Measurements from ENCODE around the gene CMTM1. TPM values are rescaled to one million over a fixed set of nuclear protein-coding genes. Genes with fewer than 3 reads are reported as not detected.

Gene CMTM1
- total and polyA plus RNA-seq, 2 donors from 2014 or later: 4.6 TPM; not detected in 1

GRCh38 chr16:66544016-66544757, 22.1 kb upstream of the CMTM1 start:
- Histone ChIP-seq H3K9ac (ENCODE audit: low read length in 3 of 3) (no peak overlapping the region), H3K4me3 (ENCODE audit: low read length in 3 of 3) (no peak overlapping the region), H3K9me3 (ENCODE audit: control insufficient read depth in 2 of 3, insufficient read depth in 1 of 3, low read length in 3 of 3) (no peaks in the 10 kb centered on the region), H3K36me3 (ENCODE audit: control insufficient read depth in 2 of 3, insufficient read depth in 3 of 3, low read length in 3 of 3) (peaks cover 0 to 3% (median 0%) of the 10 kb centered on the region in 3 donors), H3K27me3 (ENCODE audit: control insufficient read depth, insufficient read depth, low read length) (no peaks in the 10 kb centered on the region), H3K27ac (ENCODE audit: low read depth in 2 of 2, low read length in 2 of 2) (no peak overlapping the region), H3K4me1 (ENCODE audit: control insufficient read depth in 2 of 3, insufficient read depth in 2 of 3, low read depth in 1 of 3, low read length in 3 of 3) (peaks cover 0 to 3% (median 0%) of the 10 kb centered on the region in 3 donors)
- intact Hi-C loops (cut with DNase I): no loop called here
- FAIRE-seq (no peak), DNase-seq (no peak)
- TF ChIP-seq, protein P1, sequence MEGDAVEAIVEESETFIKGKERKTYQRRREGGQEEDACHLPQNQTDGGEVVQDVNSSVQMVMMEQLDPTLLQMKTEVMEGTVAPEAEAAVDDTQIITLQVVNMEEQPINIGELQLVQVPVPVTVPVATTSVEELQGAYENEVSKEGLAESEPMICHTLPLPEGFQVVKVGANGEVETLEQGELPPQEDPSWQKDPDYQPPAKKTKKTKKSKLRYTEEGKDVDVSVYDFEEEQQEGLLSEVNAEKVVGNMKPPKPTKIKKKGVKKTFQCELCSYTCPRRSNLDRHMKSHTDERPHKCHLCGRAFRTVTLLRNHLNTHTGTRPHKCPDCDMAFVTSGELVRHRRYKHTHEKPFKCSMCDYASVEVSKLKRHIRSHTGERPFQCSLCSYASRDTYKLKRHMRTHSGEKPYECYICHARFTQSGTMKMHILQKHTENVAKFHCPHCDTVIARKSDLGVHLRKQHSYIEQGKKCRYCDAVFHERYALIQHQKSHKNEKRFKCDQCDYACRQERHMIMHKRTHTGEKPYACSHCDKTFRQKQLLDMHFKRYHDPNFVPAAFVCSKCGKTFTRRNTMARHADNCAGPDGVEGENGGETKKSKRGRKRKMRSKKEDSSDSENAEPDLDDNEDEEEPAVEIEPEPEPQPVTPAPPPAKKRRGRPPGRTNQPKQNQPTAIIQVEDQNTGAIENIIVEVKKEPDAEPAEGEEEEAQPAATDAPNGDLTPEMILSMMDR (IDR thresholded peaks at IDR 0.05; ENCODE audit: borderline replicate concordance, extremely low read depth, insufficient read depth): no peak

GRCh38 chr16:66547101-66547989, 18.9 kb upstream of the CMTM1 start:
- Histone ChIP-seq H3K4me3 (ENCODE audit: low read length in 3 of 3) (no peak overlapping the region), H3K27me3 (ENCODE audit: control insufficient read depth, insufficient read depth, low read length) (no peaks in the 10 kb centered on the region), H3K4me1 (ENCODE audit: control insufficient read depth in 2 of 3, insufficient read depth in 2 of 3, low read depth in 1 of 3, low read length in 3 of 3) (peaks cover 0 to 20% (median 8%) of the 10 kb centered on the region in 3 donors), H3K9ac (ENCODE audit: low read length in 3 of 3) (no peak overlapping the region), H3K36me3 (ENCODE audit: control insufficient read depth in 2 of 3, insufficient read depth in 3 of 3, low read length in 3 of 3) (no peaks in the 10 kb centered on the region), H3K27ac (ENCODE audit: low read depth in 2 of 2, low read length in 2 of 2) (no peak overlapping the region), H3K9me3 (ENCODE audit: control insufficient read depth in 2 of 3, insufficient read depth in 1 of 3, low read length in 3 of 3) (no peaks in the 10 kb centered on the region)
- intact Hi-C loops (cut with DNase I): no loop called here
- FAIRE-seq: no peak
- DNase-seq: no peak
- TF ChIP-seq, protein P1 (IDR thresholded peaks at IDR 0.05; ENCODE audit: borderline replicate concordance, extremely low read depth, insufficient read depth): no peak

DNA sequence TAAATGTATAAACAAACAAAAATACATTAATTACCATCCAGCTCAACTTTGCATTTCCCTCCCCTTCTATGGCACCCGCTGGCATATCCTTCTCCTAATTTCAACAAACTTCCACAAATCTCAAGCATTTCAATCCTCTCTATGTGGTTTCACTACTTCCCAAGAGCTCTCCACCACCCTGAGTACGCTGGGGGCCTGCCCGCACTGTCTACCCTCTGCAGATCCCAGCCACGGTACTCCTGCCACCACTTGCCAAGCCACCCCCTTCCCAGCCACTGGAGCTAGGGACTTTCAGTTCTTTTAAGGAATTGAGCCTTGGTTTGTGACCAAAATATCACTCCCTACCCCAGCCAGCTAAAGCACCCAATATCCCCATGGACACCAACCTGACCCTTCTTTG, 18.2 kb upstream of the CMTM1 start:
- intact Hi-C loops (cut with DNase I): no loop called here

More for the DNA sequence above, 18.2 kb upstream of the CMTM1 start:
- Histone ChIP-seq H3K9ac (ENCODE audit: low read length in 3 of 3) (no peak overlapping the region), H3K36me3 (ENCODE audit: control insufficient read depth in 2 of 3, insufficient read depth in 3 of 3, low read length in 3 of 3) (no peaks in the 10 kb centered on the region), H3K4me3 (ENCODE audit: low read length in 3 of 3) (no peak overlapping the region), H3K4me1 (ENCODE audit: control insufficient read depth in 2 of 3, insufficient read depth in 2 of 3, low read depth in 1 of 3, low read length in 3 of 3) (peaks cover 0 to 23% (median 14%) of the 10 kb centered on the region in 3 donors), H3K9me3 (ENCODE audit: control insufficient read depth in 2 of 3, insufficient read depth in 1 of 3, low read length in 3 of 3) (no peaks in the 10 kb centered on the region), H3K27ac (ENCODE audit: low read depth in 2 of 2, low read length in 2 of 2) (no peak overlapping the region), H3K27me3 (ENCODE audit: control insufficient read depth, insufficient read depth, low read length) (no peaks in the 10 kb centered on the region)
- FAIRE-seq (no peak), DNase-seq (no peak)
- TF ChIP-seq, protein P1 (IDR thresholded peaks at IDR 0.05; ENCODE audit: borderline replicate concordance, extremely low read depth, insufficient read depth): no peak

All from kidney (tissue), 14 donors.